Endothelial cell of umbilical vein (primary cell): Measurements from ENCODE around the gene DAP3. TPM values are rescaled to one million over a fixed set of nuclear protein-coding genes. Genes with fewer than 3 reads are reported as not detected.

Source experiments
- BruUV-seq: library from RNA; stranded (reverse); fragments of 400-500 nt; replicated peaks from 2 replicates; lab custom pipeline; 2021; lab: Mats Ljungman, UMichigan
- CTCF ChIA-PET: fragments of 300-600, 350-600 bp; sonication (Branson Sonifier 250); formaldehyde crosslinking; loops from one replicate; lab custom pipeline; 2021; ENCODE audit warnings: antibody characterized with exemption, inconsistent platforms; lab: Charles Lee
- POLR2A ChIA-PET: fragments of 300-600, 350-600 bp; sonication (Branson Sonifier 250); formaldehyde crosslinking; loops from one replicate; lab custom pipeline; 2021; ENCODE audit warnings: antibody characterized with exemption, inconsistent platforms; lab: Charles Lee
- DNase-seq: peaks from one replicate; pipeline ENCODE4 v3.0.0-alpha.2; 2011; ENCODE audit warnings: low read depth, low spot score
- FAIRE-seq: peaks from 2 replicates; lab custom pipeline; 2011; peaks lifted over from hg19 to GRCh38; lab: Jason Lieb, UNC
- H2AFZ ChIP-seq: 2 replicates; pipeline ENCODE4 v1.6.0; 2012; ENCODE audit warnings: low read depth, low read length, control low read depth, inconsistent platforms
- H3K27ac ChIP-seq: 2 replicates; pipeline ENCODE4 v1.5.1; 2011; ENCODE audit warnings: low read depth, mild to moderate bottlenecking, control low read depth, low read length, moderate library complexity; ENCODE audit not compliant: insufficient read depth
- H3K27me3 ChIP-seq, 2 experiments: 2 replicates each; pipeline versions ENCODE4 v1.6.0 to v1.6.1; 2011; ENCODE audit warnings: low read length in 2 of 2, mixed read lengths in 1 of 2; ENCODE audit not compliant: control insufficient read depth in 2 of 2, insufficient read depth in 2 of 2
- H3K36me3 ChIP-seq, 2 experiments: 2 replicates in 1 of 2; 3 replicates in 1 of 2; pipeline ENCODE4 v1.5.1; 2011; ENCODE audit warnings: low read length in 2 of 2, mild to moderate bottlenecking in 1 of 2, moderate library complexity in 1 of 2; ENCODE audit not compliant: control insufficient read depth in 2 of 2, insufficient read depth in 2 of 2; ENCODE audit errors: extremely low read depth in 1 of 2
- H3K4me1 ChIP-seq: 3 replicates; pipeline ENCODE4 v1.5.1; 2011; ENCODE audit warnings: mild to moderate bottlenecking, low read length; ENCODE audit not compliant: control insufficient read depth, insufficient read depth; ENCODE audit errors: extremely low read depth
- H3K4me2 ChIP-seq: 2 replicates; pipeline ENCODE4 v1.6.1; 2011; ENCODE audit warnings: low read length, control low read depth, mixed read lengths; ENCODE audit not compliant: insufficient read depth
- H3K4me3 ChIP-seq, 3 experiments: fragments of 200-600 bp in 1 of 3; sonication (generic), shearing (Covaris generic) in 1 of 3; replicated peaks in 1 of 3; 2 replicates each; pipeline ENCODE4 v1.5.1; 2011 to 2016; ENCODE audit warnings: control low read depth in 3 of 3, low read length in 3 of 3, mild to moderate bottlenecking in 2 of 3, inconsistent platforms in 1 of 3, low read depth in 1 of 3, moderate library complexity in 1 of 3; ENCODE audit not compliant: insufficient read depth in 1 of 3
- H3K79me2 ChIP-seq: 2 replicates; pipeline ENCODE4 v1.6.0; 2012; ENCODE audit warnings: low read length, inconsistent platforms; ENCODE audit not compliant: control insufficient read depth, insufficient read depth
- H3K9ac ChIP-seq: replicated peaks from 2 replicates; pipeline ENCODE3; 2011; ENCODE audit warnings: low read length, control low read depth; ENCODE audit not compliant: insufficient read depth; ENCODE audit errors: extremely low read depth
- H3K9me1 ChIP-seq: replicated peaks from 3 replicates; pipeline ENCODE4 v1.6.0; 2011; ENCODE audit warnings: mild to moderate bottlenecking, low read length; ENCODE audit not compliant: control insufficient read depth, insufficient read depth; ENCODE audit errors: extremely low read depth
- H3K9me3 ChIP-seq: replicated peaks from 2 replicates; pipeline ENCODE4 v1.5.1; 2012; ENCODE audit warnings: low read length, inconsistent platforms; ENCODE audit not compliant: control insufficient read depth, insufficient read depth
- H4K20me1 ChIP-seq: replicated peaks from 2 replicates; pipeline ENCODE3; 2011; ENCODE audit warnings: mild to moderate bottlenecking, low read length; ENCODE audit not compliant: control insufficient read depth, insufficient read depth; ENCODE audit errors: extremely low read depth
- CTCF ChIP-seq, 2 donors: IDR thresholded peaks; 1 replicate in 1 of 2; 2 replicates in 1 of 2; pipeline ENCODE4 v1.5.1; 2011; ENCODE audit warnings: low read length in 2 of 2, mild to moderate bottlenecking in 2 of 2, moderate library complexity in 2 of 2, control low read depth in 1 of 2, inconsistent platforms in 1 of 2, low read depth in 1 of 2; ENCODE audit not compliant: insufficient read depth in 1 of 2; ENCODE audit errors: extremely low read depth in 1 of 2
- EZH2 ChIP-seq: IDR thresholded peaks from 2 replicates; pipeline ENCODE4 v1.6.1; 2012; ENCODE audit warnings: borderline replicate concordance, low read depth, mild to moderate bottlenecking, moderate library complexity, low read length, inconsistent platforms; ENCODE audit not compliant: severe bottlenecking
- FOS ChIP-seq: IDR thresholded peaks from 2 replicates; pipeline ENCODE4 v1.6.1; 2011; ENCODE audit warnings: mild to moderate bottlenecking, low read length, moderate library complexity, borderline replicate concordance; ENCODE audit not compliant: insufficient read depth
- GATA2 ChIP-seq: IDR thresholded peaks from 2 replicates; pipeline ENCODE4 v1.7.0; 2011; ENCODE audit warnings: low read depth, mild to moderate bottlenecking, moderate library complexity, mixed read lengths, low read length; ENCODE audit not compliant: insufficient read length, insufficient read depth
- JUN ChIP-seq: IDR thresholded peaks from 2 replicates; pipeline ENCODE4 v1.6.1; 2011; ENCODE audit warnings: borderline replicate concordance, low read depth; ENCODE audit not compliant: insufficient read length, insufficient read depth
- MAX ChIP-seq: IDR thresholded peaks from 2 replicates; pipeline ENCODE4 v1.6.1; 2011; ENCODE audit not compliant: insufficient read depth, insufficient read length
- MYC ChIP-seq: IDR thresholded peaks from one replicate; pipeline ENCODE4 v1.6.1; 2011; ENCODE audit warnings: mild to moderate bottlenecking, low read depth, low read length
- POLR2A ChIP-seq: IDR thresholded peaks from 2 replicates; pipeline ENCODE4 v1.6.1; 2012; ENCODE audit warnings: low read depth, mild to moderate bottlenecking, control low read depth, low read length
- POLR2AphosphoS5 ChIP-seq: IDR thresholded peaks from 2 replicates; pipeline ENCODE4 v1.6.1; 2012; ENCODE audit warnings: low read depth, mild to moderate bottlenecking, control low read depth, low read length, moderate library complexity; ENCODE audit not compliant: insufficient read depth
- dilution Hi-C: fragments of 300-500 bp; cut with MboI; formaldehyde crosslinking; loops from one replicate; pipeline ENCODE4 v1.15.0; 2019; ENCODE audit warnings: low sequenced_read_pairs; ENCODE audit not compliant: extremely low pct_ligation_motif_present
- intact Hi-C: fragments of 100-400 bp; cut with micrococcal nuclease; formaldehyde crosslinking; loops from one replicate; pipeline ENCODE4 v1.10.0; 2022
- polyA plus RNA-seq, 4 experiments: library from polyadenylated mRNA; depleted of rRNA in 3 of 4; stranded (reverse) in 3 of 4; unstranded in 1 of 4; fragments of >200 nt; gene quantifications; 2 replicates each; pipeline versions ENCODE4 v1.2.1 to v1.2.3, GENCODE V29; 2011 to 2012; ENCODE audit warnings: missing spikeins in 1 of 4
- total RNA-seq: library from RNA; stranded (reverse); gene quantifications from 2 replicates; pipeline ENCODE4 v1.2.3, GENCODE V29; 2021

The DAP3 gene
- total and polyA plus RNA-seq, 2 donors (not counting 3 experiments of a cell fraction or from before 2014, with no cell fraction given), result 86.5 to 104 TPM

- POLR2A ChIA-PET, result no interaction called here
- intact Hi-C loops, result loop anchor here (5.0 kb wide), 1 partner anchor 38 kb away; the partner anchor contains the start of genes DAP3 and YY1AP1
- H3K9me1 ChIP-seq, result no peaks in the 10 kb centered on the region
- no peak overlapping the region for H3K4me3 ChIP-seq
- no peaks in the 10 kb centered on the region for H4K20me1 ChIP-seq
- no peak for FAIRE-seq
- no peak overlapping the region for H2AFZ ChIP-seq
- H3K4me1 ChIP-seq, result no peaks in the 10 kb centered on the region
- no peak for DNase-seq
- no peak for TF ChIP-seq MAX
- no peak for TF ChIP-seq JUN
- no peak for TF ChIP-seq GATA2
- no peak for TF ChIP-seq MYC
- no peak for TF ChIP-seq POLR2AphosphoS5
- TF ChIP-seq POLR2A, result no peak
- TF ChIP-seq FOS, result no peak
- TF ChIP-seq EZH2, result no peak
- TF ChIP-seq CTCF (IDR thresholded peaks at IDR 0.05; ENCODE audit: extremely low read depth in 1 of 2, insufficient read depth in 1 of 2, low read depth in 1 of 2, low read length in 2 of 2), result no peak
- no peaks in the 10 kb centered on the region for H3K9me3 ChIP-seq
- no TSS peak for BruUV-seq
- H3K4me2 ChIP-seq, result no peak overlapping the region
- dilution Hi-C loops, result no loop called here
- H3K27ac ChIP-seq, result no peak overlapping the region
- CTCF ChIA-PET, result interaction anchor here (0.9 to 1.2 kb wide), 4 partner anchors 8 to 474 kb away, joined by 3 to 5 read pairs (median 4); no protein-coding TSS in a partner anchor
- no peak overlapping the region for H3K9ac ChIP-seq
- H3K79me2 ChIP-seq, result no peaks in the 10 kb centered on the region
- peaks cover 2 to 3% of the 10 kb centered on the region in 2 experiments for H3K36me3 ChIP-seq
- no peaks in the 10 kb centered on the region for H3K27me3 ChIP-seq
Measured at GRCh38 chr1:155725142-155725541, 36.3 kb downstream of the DAP3 start.
